Epithelial cell of proximal tubule (primary cell): ENCODE measurements around the gene PDZD2. TPM values are rescaled to one million over a fixed set of nuclear protein-coding genes. Genes with fewer than 3 reads are reported as not detected.

Source experiments
- DNase-seq: peaks from one replicate; pipeline ENCODE4 v3.0.0-alpha.2; 2011; ENCODE audit warnings: low read depth
- H3K4me3 ChIP-seq: 2 replicates; pipeline ENCODE4 v1.5.1; 2011; ENCODE audit warnings: low read depth, mild to moderate bottlenecking, low read length
- CTCF ChIP-seq: conservative IDR thresholded peaks from 2 replicates; pipeline ENCODE4 v1.5.1; 2012; ENCODE audit warnings: low read depth, mild to moderate bottlenecking, low read length
- total RNA-seq: library from RNA; depleted of rRNA; stranded (reverse); fragments of >200 nt; gene quantifications from 2 replicates; pipeline ENCODE4 v1.2.3, GENCODE V29; 2015

Gene PDZD2
- total RNA-seq, 1 donor from 2014 or later = 8.4 TPM

DNA sequence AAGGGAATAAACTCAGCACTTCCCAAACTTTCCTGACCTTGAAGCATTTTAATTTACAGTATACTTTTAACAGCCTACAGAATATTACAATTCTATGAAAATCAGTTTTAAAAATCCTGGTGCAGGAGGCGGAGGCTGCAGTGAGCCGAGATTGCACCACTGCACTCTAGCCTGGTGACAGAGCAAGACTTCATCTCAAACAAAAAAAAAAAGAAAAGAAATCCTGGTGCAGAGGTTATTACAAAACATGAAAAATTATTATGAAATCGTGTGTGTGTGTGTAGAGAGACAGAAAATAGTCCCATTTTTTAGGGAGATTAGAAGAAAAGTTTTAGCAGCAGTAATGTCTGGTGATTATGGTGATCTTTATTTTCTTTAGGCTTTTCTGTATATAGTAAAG, 508.3 kb downstream of the PDZD2 start:
- TF ChIP-seq CTCF = no peak
- no peak overlapping the region for H3K4me3 ChIP-seq
- no peak for DNase-seq

GRCh38 chr5:32147959-32148358, 509.0 kb downstream of the PDZD2 start:
- H3K4me3 ChIP-seq = no peak overlapping the region
- no peak for DNase-seq
- TF ChIP-seq CTCF = no peak

DNA sequence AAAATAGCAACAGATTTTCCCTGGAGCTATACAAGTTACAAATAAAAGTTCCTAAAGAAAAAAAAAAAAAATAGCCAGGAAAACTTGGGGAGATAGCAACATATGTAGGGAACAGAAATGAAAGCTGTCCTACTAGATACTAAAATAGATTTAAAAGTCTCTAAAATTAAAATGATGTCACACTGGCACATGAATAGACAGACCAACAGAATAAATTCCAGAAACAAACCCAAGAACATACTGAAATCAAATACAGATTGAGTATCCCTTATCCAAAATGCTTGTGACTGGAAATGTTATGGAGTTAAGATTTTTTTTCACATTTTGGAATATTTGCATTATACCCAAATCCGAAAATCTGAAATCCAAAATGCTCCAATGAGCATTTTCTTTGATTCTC, 511.4 kb downstream of the PDZD2 start:
- no peak overlapping the region for H3K4me3 ChIP-seq
- TF ChIP-seq CTCF = no peak
- DNase-seq = no peak

- no peak for TF ChIP-seq CTCF
- no peak for DNase-seq
- H3K4me3 ChIP-seq = no peak overlapping the region
Observed at GRCh38 chr5:32151198-32151597, 512.3 kb downstream of the PDZD2 start.

- no peak for TF ChIP-seq CTCF
- no peak overlapping the region for H3K4me3 ChIP-seq
- DNase-seq = no peak
Observed at GRCh38 chr5:32153723-32154122, 514.8 kb downstream of the PDZD2 start.

- H3K4me3 ChIP-seq = no peak overlapping the region
- TF ChIP-seq CTCF = no peak
- no peak for DNase-seq
Observed at GRCh38 chr5:32155211-32155610, 516.3 kb downstream of the PDZD2 start.

- no peak for DNase-seq
- TF ChIP-seq CTCF = no peak
- H3K4me3 ChIP-seq = no peak overlapping the region
Observed at GRCh38 chr5:32156635-32157034, 517.7 kb downstream of the PDZD2 start.
